SK-N-DZ (cell line): Measurements from ENCODE around the gene DOCK4. TPM values are rescaled to one million over a fixed set of nuclear protein-coding genes. Genes with fewer than 3 reads are reported as not detected.
"Not testable (repeated sequence)": the region's sequence is repeated elsewhere in the genome, so short reads cannot be mapped to it uniquely, and the experiment has no call there.

ENCODE experiments used
- DNase-seq: peaks from one replicate; pipeline ENCODE4 v3.0.0-alpha.2; 2015; ENCODE audit warnings: low spot score
- polyA plus RNA-seq, 2 experiments: library from polyadenylated mRNA; depleted of rRNA; stranded (reverse); fragments of >200 nt; gene quantifications; 2 replicates each; pipeline ENCODE4 v1.2.3, GENCODE V29; 2014

DOCK4 gene, protein sequence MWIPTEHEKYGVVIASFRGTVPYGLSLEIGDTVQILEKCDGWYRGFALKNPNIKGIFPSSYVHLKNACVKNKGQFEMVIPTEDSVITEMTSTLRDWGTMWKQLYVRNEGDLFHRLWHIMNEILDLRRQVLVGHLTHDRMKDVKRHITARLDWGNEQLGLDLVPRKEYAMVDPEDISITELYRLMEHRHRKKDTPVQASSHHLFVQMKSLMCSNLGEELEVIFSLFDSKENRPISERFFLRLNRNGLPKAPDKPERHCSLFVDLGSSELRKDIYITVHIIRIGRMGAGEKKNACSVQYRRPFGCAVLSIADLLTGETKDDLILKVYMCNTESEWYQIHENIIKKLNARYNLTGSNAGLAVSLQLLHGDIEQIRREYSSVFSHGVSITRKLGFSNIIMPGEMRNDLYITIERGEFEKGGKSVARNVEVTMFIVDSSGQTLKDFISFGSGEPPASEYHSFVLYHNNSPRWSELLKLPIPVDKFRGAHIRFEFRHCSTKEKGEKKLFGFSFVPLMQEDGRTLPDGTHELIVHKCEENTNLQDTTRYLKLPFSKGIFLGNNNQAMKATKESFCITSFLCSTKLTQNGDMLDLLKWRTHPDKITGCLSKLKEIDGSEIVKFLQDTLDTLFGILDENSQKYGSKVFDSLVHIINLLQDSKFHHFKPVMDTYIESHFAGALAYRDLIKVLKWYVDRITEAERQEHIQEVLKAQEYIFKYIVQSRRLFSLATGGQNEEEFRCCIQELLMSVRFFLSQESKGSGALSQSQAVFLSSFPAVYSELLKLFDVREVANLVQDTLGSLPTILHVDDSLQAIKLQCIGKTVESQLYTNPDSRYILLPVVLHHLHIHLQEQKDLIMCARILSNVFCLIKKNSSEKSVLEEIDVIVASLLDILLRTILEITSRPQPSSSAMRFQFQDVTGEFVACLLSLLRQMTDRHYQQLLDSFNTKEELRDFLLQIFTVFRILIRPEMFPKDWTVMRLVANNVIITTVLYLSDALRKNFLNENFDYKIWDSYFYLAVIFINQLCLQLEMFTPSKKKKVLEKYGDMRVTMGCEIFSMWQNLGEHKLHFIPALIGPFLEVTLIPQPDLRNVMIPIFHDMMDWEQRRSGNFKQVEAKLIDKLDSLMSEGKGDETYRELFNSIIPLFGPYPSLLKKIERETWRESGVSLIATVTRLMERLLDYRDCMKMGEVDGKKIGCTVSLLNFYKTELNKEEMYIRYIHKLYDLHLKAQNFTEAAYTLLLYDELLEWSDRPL (N-terminal part only)
- polyA plus RNA-seq (2014; cell fraction: cytosol; rRNA removed): 14.3 and 21.6 TPM in 2 replicates
- polyA plus RNA-seq (2014; cell fraction: nucleus; rRNA removed): 31.5 and 35.8 TPM in 2 replicates

DNA sequence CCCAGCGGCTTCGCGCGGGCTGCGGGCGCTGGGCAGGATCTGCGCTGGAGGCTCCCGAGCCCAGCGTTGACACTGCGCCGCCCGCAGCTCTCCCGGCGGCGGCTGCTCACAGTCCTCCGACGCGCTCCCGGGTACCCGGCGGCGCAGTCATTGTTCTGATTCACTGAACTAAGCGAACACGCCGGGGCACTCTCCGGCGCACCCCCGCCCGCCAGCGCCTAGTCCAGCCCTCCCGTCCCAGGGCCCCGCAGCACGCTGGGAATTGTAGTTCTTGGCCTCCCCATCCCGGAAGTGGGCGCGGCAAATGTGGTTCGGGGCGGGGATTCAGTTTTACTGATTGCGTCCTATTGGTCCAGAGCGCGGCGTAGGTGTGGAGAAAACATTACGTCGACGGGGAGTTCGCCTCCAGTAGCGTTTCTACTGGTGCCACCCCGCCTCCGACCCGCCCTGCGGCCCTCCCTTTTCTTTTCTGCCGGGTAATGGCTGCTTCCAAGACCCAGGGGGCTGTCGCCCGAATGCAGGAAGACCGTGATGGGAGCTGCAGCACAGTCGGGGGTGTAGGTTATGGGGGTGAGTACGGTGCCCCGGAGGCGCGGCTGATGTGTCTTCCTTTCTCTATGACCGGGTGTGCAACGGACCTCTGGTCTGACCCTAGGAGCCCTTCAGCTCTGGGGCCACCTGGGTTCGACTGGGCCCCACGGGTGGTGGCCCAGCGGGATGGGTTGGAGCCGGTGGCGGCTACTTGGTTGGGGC lies at the start of gene DOCK4, which contains the start of gene ZNF277:
TSS of gene DOCK4 (minus strand) at position 162 of the 753 bp plus-strand sequence. CDS start 261 bp downstream, outside the sequence.
TSS of gene ZNF277 (plus strand) at position 458 of the 753 bp plus-strand sequence. CDS start at position 480, 22 bp downstream.
- peak; percentile 99 for DNase-seq

DNA sequence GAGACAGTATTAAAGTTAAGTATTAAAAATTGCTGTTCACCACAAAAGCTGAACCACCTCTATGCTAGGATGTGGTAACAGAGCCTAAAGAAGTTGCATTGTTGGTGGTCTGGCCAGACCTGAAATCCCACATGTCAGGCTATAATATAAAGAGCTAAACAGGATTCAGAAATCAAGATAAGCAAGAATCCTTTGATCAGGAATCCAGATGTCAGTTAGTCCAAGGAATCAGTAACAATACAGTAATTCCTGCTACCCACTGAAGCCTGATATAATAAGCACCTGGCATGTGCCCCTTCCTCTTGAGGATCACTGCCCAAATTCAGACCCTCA lies 49.2 kb upstream of the DOCK4 start:
- peak; percentile 39 for DNase-seq

DNA sequence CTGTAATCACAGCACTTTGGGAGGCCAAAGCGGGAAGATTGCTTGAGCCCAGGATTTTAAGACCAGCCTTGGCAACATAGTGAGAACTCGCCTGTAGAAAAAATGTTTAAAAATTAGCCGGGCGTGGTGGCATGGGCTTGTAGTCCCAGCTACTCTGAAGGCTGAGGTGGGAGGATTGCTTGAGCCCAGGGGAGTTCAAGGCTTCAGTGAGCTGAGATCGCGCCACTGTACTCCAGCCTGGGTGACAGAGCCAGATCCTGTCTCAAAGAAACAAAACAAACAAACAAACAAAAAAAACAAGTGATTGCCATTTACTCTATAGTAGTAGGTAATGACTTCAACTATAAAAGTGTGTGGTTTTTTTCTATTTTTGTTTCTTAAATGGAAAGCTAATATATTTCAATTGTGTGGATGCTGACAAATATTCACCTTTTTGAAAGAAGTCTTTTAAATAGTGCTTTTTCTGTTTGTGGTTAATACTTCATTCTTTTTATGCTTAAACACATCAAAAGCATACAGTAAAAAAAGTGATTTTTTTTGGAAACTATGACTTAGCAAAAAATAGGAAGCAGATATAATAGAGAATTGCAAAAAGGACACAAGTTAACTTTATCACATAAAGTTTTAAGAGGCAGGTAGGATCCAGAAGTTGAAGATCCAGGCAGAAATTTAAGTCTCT lies 48.6 kb upstream of the DOCK4 start:
- DNase-seq: no peak

DNA sequence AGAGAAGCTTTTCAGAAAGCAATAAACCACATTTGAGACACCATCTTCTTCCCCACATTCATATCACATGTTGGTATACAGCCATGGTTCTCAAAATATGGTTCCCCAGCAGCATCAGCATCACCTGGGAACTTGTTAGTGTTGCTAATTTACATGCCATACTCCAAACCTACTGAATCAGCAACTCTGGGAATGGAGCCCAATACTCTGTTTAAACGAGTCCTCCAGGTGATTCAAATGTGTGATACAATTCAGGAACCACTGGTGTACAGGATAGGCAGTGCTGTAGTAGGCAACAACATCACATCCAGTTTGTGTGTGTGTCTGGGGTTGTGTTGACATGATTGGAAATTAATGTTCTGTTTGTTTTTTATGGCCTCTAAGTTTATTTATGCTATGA lies 48.0 kb upstream of the DOCK4 start:
- no peak for DNase-seq

DNA sequence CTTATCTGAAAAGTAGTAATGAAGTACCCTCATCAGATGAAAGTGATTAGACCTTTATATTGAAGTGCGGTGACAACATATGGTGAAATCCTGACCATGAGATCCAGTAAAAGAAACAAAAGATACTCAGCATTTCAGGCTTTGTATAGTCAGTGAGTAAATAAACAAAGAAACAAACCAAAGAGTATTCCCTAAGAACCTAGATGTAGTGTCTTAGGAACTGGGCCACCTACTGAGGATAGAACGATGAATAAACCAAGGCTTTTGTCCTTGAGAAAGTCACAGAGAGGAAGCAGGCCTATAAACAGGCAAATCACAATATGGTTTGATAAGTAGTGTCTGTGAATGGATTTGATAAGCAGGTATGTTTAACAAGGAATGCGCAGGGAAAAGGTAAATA lies 46.5 kb upstream of the DOCK4 start:
- DNase-seq: no peak

DNA sequence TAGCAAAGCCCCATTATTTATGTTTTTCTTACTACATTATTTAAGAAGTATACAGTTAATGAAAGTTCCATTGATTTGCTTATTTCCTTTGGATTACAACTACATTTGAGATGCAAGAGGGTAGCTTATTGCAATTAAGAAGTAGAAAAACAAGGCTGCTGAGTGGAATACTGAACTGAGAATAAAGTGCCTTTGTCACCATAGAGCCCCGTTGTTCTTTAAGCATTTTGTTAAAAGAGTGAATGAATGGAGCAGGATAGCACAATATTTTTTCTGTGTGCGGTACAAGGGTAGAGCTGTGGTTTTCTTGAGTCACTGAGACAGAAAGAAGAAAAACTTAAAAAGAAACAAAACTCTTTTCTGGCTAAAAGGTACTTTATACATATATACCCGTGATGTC lies 45.9 kb upstream of the DOCK4 start:
- no peak for DNase-seq

DNA sequence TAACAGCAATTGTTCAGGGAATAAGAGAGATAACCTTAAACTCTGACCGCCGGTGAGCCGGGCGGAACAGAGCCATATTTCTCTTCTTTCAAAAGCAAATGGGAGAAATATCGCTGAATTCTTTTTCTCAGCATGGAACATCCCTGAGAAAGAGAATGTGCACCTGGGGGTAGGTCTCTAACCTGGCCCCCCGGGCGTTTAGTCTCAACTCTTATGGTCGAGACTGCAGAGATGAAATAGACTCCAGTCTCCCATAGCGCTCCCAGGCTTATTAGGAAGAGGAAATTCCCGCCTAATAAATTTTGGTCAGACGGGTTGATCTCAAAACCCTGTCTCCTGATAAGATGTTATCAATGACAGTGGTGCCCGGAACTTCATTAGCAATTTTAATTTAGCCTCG lies 43.8 kb upstream of the DOCK4 start:
- not testable (repeated sequence) for DNase-seq

DNA sequence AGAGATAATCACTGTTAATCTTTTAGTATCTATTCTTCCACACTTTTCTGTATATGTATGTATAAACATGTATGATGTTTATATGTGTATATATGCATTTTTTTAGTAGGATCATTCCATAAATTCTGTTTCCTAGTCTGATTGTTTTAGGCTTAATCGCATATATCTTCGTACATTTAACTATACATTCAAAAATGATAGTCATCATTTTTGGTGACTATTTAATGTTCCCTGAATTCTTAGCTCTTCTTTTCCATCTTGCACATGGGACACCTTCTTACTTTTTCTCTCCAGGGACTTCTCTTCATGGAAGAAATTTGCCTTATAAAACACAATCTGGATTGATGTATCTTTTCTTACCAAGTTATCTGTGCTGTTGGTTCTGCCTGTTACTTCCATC lies 42.4 kb upstream of the DOCK4 start:
- DNase-seq: no peak

DNA sequence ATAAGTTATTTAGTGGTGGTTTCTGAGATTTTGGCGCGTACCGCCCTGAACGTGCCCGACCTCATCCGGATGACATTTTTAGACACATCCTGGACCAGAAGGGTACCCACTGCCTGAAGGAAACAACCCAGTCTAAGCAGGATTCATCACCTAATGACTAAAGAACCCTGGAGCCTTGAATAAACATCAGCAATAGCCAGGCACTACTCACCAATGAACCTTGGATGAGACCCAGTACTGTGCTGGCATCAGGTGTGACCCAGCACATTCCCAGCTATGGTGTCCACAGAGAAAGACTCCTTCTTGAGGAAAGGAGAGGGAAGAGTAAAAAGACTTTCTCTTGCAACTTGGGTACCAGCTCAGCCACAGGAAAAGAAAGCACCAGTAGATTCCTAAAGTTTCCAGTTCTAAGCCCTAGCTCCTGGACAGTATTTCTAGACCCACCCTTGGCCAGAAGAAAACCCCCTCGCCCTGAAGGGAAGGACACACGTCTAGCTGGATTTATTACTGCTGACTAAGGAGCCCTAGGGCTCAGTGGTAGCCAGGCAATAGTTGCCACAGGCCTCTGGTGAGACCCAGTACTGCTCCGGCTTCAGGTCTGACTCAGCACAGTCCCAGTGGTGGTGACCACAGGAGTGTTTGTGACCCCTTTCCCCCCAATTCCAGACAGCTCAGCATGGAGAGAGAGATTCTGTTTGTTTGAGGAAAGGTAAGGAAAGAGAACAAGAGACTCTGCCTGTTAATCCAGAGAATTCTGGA lies 32.8 kb upstream of the DOCK4 start:
- DNase-seq: no peak

DNA sequence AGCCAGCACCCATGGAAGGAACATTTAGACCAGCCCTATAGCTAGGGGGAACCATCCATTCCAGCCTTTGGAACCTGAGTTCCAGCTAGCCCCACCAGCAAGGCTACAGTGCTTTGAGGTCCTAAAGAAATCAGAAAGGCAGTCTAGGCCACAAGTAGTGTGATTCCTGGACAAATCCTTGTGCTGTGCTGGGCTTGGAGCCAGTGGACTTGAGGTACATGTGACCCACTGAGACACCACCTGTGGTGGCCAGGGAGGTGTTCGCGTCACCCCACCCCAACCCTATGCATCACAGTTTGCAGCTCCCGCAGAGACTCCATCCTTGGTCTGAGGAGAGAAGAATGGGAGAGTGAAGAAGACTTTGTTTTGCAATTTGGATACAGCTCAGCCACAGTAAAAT lies 32.1 kb upstream of the DOCK4 start:
- DNase-seq: no peak

DNA sequence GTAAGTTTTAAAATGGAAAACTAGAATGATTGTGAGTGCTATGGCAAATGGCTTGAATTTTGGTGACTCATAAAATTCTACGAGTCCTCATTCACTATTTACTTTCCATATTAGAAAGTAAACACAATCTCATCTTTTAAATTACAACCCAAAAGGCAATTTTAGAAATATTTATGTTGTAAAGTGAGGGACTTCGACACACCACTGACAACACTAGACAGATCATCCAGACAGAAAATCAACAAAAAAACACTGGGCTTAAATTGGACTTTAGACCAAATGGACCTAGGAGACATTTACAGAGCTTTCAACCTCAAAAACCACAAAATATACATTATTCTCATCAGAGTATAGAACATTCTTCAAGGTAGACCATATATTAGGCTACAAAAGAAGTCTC lies 30.4 kb upstream of the DOCK4 start:
- no peak for DNase-seq

DNA sequence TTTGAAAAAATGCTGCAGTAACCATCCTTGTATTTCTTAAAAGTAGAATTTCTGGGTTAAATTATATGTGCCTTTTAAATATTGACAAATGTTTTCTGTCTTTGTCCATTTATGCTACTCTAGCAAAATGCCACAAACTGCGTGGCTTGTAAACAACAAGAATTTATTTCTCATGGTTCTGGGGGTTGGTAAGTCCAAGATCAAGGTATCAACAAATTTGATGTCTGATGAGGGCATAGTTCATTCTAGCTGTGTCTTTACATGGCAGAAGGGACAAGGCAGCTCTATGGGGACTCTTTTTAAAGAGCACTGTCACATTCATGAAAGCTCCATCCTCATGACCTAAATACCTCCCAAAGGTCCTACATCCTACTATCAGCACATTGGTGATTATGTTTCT lies 27.9 kb upstream of the DOCK4 start:
- DNase-seq: no peak

DNA sequence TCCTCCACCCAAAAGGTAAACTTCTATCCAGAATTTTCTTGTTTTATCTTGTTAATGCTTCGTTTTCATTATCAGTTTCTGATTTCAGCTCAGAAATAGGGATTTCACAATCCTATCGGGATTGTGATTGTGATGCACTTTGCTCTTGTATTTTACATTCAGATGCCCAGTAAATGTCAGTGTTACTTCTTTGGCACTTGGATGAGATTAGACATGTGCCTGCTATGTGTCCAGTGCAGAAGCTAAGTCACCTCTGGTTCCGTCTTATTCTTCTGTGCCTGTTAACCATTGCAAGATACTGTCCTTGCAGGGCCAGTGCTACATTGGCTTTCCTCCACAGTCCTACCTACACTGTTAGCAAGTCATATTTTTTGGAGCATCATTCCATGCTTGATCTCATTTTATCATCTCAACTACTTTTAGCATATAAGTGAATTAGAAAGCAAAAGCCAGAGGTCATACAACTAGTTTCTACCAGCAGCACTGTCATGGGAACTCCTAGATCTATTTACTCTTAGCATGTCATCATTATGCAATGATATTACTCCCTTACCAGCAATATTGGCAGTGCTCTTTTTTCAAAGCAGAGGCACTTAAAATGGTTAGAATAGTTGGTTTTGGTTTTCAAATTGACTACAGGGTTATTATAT lies 27.0 kb upstream of the DOCK4 start:
- DNase-seq: peak; percentile 7

DNA sequence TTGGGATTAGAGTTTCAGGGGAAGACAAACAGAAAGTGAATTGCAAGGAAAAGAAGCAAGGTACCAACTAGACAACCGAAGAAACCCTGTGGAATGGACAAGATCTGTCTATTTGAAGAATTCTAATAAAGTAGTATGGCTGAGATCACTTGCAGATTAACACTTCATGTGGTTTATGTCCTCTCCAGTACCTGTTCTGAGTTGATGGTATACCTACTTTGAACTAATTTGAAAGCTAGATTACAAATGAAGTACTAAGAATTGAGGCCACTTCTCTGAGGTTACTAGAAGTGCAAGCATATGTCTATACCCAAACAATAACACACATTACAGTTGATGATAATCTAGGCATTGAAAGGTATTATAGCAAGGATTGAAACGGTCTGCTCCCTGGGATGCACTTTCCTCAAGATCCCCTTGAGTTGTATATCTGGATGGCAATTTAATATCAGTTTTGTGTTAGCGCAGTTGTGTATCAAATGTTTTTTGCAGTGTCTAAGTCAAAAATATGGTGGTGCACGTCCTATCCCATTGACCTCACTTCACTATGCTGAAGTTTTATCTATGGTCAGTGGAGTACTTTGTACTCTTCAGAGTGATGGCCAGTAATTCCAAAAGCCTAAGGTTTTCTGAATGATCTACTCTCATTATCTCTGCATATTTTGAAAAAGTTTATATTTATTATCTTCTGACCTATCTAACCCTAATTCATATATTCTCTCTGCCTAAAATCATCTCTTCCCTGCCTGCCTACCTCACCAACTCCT lies 26.2 kb upstream of the DOCK4 start:
- no peak for DNase-seq

DNA sequence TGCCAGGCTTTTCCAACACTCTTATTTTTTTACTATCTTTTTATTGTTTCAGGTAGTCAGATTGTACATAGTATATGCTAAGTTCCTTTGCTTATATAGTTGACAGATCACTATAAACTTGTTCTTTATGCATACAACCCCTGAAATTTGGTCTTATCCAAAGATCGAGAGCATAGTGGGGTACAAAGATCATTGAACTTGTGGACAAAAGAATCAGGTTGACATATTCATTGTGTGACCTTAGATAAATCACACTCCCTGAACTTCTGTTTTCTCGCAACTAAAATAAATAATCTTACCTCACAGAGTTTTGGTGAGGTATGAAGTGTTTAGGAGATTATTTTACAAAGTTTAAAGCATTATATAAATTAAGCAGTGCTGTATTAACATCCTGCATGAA lies 22.4 kb upstream of the DOCK4 start:
- no peak for DNase-seq

DNA sequence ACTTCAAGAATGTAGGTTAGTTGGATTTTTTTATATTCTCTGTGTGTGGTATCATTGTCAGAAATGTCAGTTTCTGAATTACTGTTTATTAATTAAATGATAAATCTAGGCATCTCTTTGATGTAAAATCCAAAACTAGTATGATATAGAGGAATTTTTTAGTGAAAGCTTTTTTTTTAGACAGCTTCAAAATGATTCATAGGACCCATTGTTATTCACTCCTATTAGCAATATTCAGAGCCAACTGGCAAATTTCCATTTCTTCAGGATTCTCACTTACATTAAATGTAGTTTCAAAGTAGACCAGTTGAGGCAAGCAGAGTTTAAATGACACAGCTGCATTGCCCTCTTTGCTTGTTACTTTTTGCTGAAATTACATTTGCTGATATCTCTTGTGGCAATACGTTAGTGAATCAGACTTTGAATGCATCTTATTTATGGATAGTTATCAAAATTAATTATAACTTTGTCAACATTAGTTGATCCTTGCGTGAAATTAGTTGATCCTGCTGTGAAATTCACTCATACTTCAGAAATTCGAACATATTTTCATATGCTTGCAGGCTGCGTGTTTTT lies 20.6 kb upstream of the DOCK4 start:
- no peak for DNase-seq

DNA sequence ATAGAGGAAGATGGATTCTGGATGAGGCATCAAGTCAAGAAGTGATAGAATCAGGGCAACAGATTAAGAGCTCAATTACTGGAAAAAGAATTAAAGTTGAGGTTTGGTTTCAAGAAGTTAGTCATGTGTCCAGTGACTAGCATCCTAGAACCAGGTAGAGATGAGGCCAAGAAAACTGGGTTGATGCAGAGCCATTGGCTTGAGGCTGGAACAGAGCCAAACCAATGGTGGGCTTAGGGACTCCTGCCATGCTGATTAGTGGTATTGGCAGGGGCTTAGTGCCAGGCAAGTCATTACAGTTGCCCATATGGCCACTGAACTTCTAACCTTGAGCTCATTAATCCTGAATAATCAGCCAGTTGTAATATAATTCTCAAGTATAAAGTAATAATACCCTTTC lies 18.8 kb upstream of the DOCK4 start:
- DNase-seq: no peak

DNA sequence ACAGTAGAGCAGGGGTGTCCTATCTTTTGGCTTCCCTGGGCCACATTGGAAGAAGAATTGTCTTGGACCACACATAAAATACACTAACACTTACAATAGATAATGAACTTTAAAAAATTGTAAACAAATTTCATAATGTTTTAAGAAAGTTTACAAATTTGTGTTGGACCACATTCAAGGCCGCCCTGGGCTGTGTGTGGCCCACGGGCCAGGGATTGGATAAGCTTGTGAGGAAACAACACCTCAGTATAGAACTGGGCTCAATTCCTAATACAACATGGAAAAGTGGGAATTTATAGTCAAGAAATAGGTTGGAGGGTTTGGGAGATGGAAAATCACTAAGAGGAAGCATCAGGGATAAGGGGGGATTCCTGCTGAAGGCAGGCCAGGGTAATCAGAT lies 18.0 kb upstream of the DOCK4 start:
- DNase-seq: no peak
